ENCODE data around the gene PRKN. TPM values are rescaled to one million over a fixed set of nuclear protein-coding genes. Genes with fewer than 3 reads are reported as not detected.

Gene PRKN
- total RNA-seq, 4 donors from 2014 or later = 4.5 to 12.3 (median 9.0) TPM

DNA sequence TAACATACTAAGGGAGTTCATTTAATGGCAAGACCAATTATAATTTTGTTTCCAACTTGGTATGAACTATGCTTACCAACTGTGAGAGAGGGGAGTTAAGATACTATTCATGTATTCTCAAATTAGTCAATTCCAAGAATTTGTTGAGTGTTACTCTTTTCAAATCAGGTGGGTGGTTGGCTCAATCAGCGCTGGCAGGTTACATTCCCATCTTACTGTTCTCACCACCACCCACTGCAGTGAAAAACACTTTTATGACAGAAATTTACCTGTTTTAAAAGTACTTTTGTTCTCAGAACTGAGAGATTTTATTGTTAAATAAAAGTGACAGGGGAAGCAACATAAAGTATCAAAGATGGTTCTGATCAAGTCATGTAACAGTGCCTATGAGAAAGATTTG lies 642.0 kb downstream of the PRKN start:
- H3K36me3 ChIP-seq = no peaks in the 10 kb centered on the region
- no peak for DNase-seq
- no peaks in the 10 kb centered on the region for H3K9me3 ChIP-seq
- in situ Hi-C loops (cut with MboI; ENCODE audit: low pct_ligation_motif_present in 1 of 4, low pct_unique_long_range_greater_than_20kb in 1 of 4, low sequenced_read_pairs in 3 of 4) (no loop called here), intact Hi-C loops (cut with DNase I; ENCODE audit: low total_unique reads) (no loop called here)
- 86 to 89% methylated on average over 1 of the region's 1 CpG for WGBS, 2 donors (ENCODE audit: low coverage in 1 of 2)
- no peak for TF ChIP-seq EP300 (IDR thresholded peaks at IDR 0.05; ENCODE audit: low read depth)
- TF ChIP-seq POLR2AphosphoS5 (IDR thresholded peaks at IDR 0.05) = no peak
- H3K27ac ChIP-seq = no peak overlapping the region
- no peak overlapping the region for H3K4me3 ChIP-seq
- H3K4me1 ChIP-seq = no peaks in the 10 kb centered on the region
- no peaks in the 10 kb centered on the region for H3K27me3 ChIP-seq

DNA sequence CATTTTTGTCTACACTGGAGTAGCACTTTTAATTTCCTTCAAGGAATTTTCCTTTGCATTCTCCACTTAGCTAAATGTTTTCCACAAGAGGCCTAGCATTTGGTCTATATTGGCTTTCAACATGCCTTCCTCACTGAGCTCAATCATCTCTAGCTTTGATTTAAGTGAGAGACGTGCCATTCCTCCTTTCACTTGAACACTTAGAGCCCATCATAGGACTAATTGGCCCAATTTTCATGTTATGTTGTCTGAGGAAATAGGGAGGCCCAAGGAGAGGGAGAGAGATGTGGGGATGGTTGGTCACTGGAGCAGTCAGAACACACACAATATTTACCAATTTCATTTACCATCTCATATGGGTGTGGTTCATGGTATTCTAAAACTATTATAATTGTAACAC lies 645.0 kb downstream of the PRKN start:
- no peaks in the 10 kb centered on the region for H3K27me3 ChIP-seq
- in situ Hi-C loops (cut with MboI; ENCODE audit: low pct_ligation_motif_present in 1 of 4, low pct_unique_long_range_greater_than_20kb in 1 of 4, low sequenced_read_pairs in 3 of 4) (no loop called here), intact Hi-C loops (cut with DNase I; ENCODE audit: low total_unique reads) (no loop called here)
- no peaks in the 10 kb centered on the region for H3K36me3 ChIP-seq
- 90 to 100% methylated on average over 1 of the region's 1 CpG for WGBS, 2 donors (ENCODE audit: low coverage in 1 of 2)
- TF ChIP-seq POLR2AphosphoS5 (IDR thresholded peaks at IDR 0.05) (no peak), EP300 (IDR thresholded peaks at IDR 0.05; ENCODE audit: low read depth) (no peak), CTCF (IDR thresholded peaks at IDR 0.05) (no peak), POLR2A (IDR thresholded peaks at IDR 0.05) (no peak)
- no peaks in the 10 kb centered on the region for H3K9me3 ChIP-seq
- no peak for DNase-seq
- no peak overlapping the region for H3K4me3 ChIP-seq
- H3K27ac ChIP-seq = no peak overlapping the region
- no peaks in the 10 kb centered on the region for H3K4me1 ChIP-seq

- Histone ChIP-seq H3K4me1 (no peaks in the 10 kb centered on the region), H3K27me3 (no peaks in the 10 kb centered on the region), H3K4me3 (no peak overlapping the region), H3K36me3 (no peaks in the 10 kb centered on the region), H3K27ac (no peak overlapping the region), H3K9me3 (no peaks in the 10 kb centered on the region)
- intact Hi-C loops (cut with DNase I; ENCODE audit: low total_unique reads) (no loop called here), in situ Hi-C loops (cut with MboI; ENCODE audit: low pct_ligation_motif_present in 1 of 4, low pct_unique_long_range_greater_than_20kb in 1 of 4, low sequenced_read_pairs in 3 of 4) (no loop called here)
- TF ChIP-seq POLR2A (IDR thresholded peaks at IDR 0.05) (no peak), EP300 (IDR thresholded peaks at IDR 0.05; ENCODE audit: low read depth) (no peak), POLR2AphosphoS5 (IDR thresholded peaks at IDR 0.05) (no peak)
- WGBS, 2 donors (ENCODE audit: low coverage in 1 of 2) = 29 to 60% methylated on average over 3 to 4 of the region's 4 CpGs
- no peak for DNase-seq
Measured at GRCh38 chr6:162078667-162079066, 648.9 kb downstream of the PRKN start.

DNA sequence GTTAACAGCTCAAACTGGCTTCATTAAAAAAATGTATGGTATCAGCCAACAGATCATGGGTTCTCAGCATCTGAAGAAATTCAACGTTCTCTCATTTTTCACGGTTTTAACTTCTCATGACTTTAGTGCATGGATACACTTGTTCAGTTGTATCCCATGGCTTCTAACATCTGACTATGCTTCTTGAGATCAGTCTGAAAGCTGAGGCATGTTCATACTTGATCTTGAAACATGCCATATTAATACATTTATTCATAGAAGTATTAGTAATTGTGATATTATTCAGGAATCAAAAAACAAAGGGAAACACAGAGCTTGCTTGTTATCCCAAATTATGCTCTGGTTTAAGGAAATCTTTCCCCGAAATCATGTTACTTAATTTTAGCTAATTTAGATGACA lies 649.4 kb downstream of the PRKN start:
- 61 to 67% methylated on average over 3 of the region's 3 CpGs for WGBS, 2 donors (ENCODE audit: low coverage in 1 of 2)
- no peak for DNase-seq
- no peak overlapping the region for H3K27ac ChIP-seq
- no peaks in the 10 kb centered on the region for H3K36me3 ChIP-seq
- TF ChIP-seq POLR2A (IDR thresholded peaks at IDR 0.05) = no peak
- no peak for TF ChIP-seq POLR2AphosphoS5 (IDR thresholded peaks at IDR 0.05)
- TF ChIP-seq EP300 (IDR thresholded peaks at IDR 0.05; ENCODE audit: low read depth) = no peak
- TF ChIP-seq CTCF (IDR thresholded peaks at IDR 0.05) = no peak
- in situ Hi-C loops (cut with MboI; ENCODE audit: low pct_ligation_motif_present in 1 of 4, low pct_unique_long_range_greater_than_20kb in 1 of 4, low sequenced_read_pairs in 3 of 4) = no loop called here
- intact Hi-C loops (cut with DNase I; ENCODE audit: low total_unique reads) = no loop called here
- H3K9me3 ChIP-seq = no peaks in the 10 kb centered on the region
- no peak overlapping the region for H3K4me3 ChIP-seq
- no peaks in the 10 kb centered on the region for H3K4me1 ChIP-seq
- H3K27me3 ChIP-seq = no peaks in the 10 kb centered on the region

- in situ Hi-C loops (cut with MboI; ENCODE audit: low pct_ligation_motif_present in 1 of 4, low pct_unique_long_range_greater_than_20kb in 1 of 4, low sequenced_read_pairs in 3 of 4) = no loop called here
- no peak overlapping the region for H3K4me3 ChIP-seq
- no peaks in the 10 kb centered on the region for H3K27me3 ChIP-seq
- intact Hi-C loops (cut with DNase I; ENCODE audit: low total_unique reads) = no loop called here
- H3K36me3 ChIP-seq = no peaks in the 10 kb centered on the region
- H3K27ac ChIP-seq = no peak overlapping the region
- TF ChIP-seq CTCF (IDR thresholded peaks at IDR 0.05) = no peak
- TF ChIP-seq EP300 (IDR thresholded peaks at IDR 0.05; ENCODE audit: low read depth) = no peak
- no peak for TF ChIP-seq POLR2AphosphoS5 (IDR thresholded peaks at IDR 0.05)
- no peak for TF ChIP-seq POLR2A (IDR thresholded peaks at IDR 0.05)
- WGBS, 2 donors (ENCODE audit: low coverage in 1 of 2) = 79 to 82% methylated on average over 3 to 4 of the region's 4 CpGs
- no peaks in the 10 kb centered on the region for H3K9me3 ChIP-seq
- DNase-seq = no peak
- no peaks in the 10 kb centered on the region for H3K4me1 ChIP-seq
Measured at GRCh38 chr6:162076816-162077215, 650.8 kb downstream of the PRKN start.
